ENCODE measurements around the gene SPON1.

The SPON1 gene

DNA sequence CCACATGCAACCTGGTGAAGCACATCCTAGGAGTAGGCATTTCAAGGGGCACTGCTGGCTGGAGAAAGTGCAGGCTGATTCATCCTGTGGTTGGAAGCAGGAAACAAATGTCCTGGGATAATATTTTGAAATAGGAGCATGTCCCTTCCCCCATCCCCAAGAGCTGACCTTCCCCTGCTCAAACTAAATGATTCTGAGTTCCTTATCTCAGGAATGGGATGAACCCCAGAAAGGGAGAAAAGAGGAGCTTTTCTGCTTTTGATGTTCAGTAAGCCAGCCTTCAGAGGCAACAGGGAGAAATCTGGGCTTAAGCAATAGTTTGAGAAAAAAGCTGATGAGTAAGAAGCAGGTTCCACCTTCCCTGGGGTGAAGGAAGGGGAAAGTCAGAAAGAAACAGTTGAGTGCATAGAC lies 19.5 kb upstream of the SPON1 start:
- Histone ChIP-seq H3K4me1 (ENCODE audit: low read length) (no peaks in the 10 kb centered on the region), H4K20me1 (ENCODE audit: insufficient read depth, low read length) (no peaks in the 10 kb centered on the region), H3F3A (ENCODE audit: insufficient read depth, low read length) (no peaks in the 10 kb centered on the region), H3K27ac (ENCODE audit: low read length) (no peak overlapping the region), H3K4me3 (ENCODE audit: low read length) (no peak overlapping the region), H2AFZ (ENCODE audit: low read length) (no peak overlapping the region), H3K36me3 (replicated peaks; ENCODE audit: insufficient read depth, low read length) (no peaks in the 10 kb centered on the region), H3K79me2 (ENCODE audit: low read length) (no peaks in the 10 kb centered on the region), H3K9ac (ENCODE audit: low read length) (no peak overlapping the region), H3K27me3 (replicated peaks; ENCODE audit: insufficient read depth, low read length) (no peaks in the 10 kb centered on the region), H3K4me2 (ENCODE audit: low read depth, low read length) (no peak overlapping the region), H3K9me2 (replicated peaks; ENCODE audit: insufficient read depth, low read length) (no peaks in the 10 kb centered on the region), H3K9me3 (replicated peaks; ENCODE audit: insufficient read depth, low read length) (no peaks in the 10 kb centered on the region)
- TF ChIP-seq, protein P1, sequence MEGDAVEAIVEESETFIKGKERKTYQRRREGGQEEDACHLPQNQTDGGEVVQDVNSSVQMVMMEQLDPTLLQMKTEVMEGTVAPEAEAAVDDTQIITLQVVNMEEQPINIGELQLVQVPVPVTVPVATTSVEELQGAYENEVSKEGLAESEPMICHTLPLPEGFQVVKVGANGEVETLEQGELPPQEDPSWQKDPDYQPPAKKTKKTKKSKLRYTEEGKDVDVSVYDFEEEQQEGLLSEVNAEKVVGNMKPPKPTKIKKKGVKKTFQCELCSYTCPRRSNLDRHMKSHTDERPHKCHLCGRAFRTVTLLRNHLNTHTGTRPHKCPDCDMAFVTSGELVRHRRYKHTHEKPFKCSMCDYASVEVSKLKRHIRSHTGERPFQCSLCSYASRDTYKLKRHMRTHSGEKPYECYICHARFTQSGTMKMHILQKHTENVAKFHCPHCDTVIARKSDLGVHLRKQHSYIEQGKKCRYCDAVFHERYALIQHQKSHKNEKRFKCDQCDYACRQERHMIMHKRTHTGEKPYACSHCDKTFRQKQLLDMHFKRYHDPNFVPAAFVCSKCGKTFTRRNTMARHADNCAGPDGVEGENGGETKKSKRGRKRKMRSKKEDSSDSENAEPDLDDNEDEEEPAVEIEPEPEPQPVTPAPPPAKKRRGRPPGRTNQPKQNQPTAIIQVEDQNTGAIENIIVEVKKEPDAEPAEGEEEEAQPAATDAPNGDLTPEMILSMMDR (IDR thresholded peaks at IDR 0.05; ENCODE audit: low read length) = no peak
- no peak for TF ChIP-seq EZH2phosphoT487 (IDR thresholded peaks at IDR 0.05; ENCODE audit: low read length)
- TF ChIP-seq EZH2 (optimal IDR thresholded peaks at IDR 0.05; ENCODE audit: low read depth, low read length) = no peak
- no peak for DNase-seq

DNA sequence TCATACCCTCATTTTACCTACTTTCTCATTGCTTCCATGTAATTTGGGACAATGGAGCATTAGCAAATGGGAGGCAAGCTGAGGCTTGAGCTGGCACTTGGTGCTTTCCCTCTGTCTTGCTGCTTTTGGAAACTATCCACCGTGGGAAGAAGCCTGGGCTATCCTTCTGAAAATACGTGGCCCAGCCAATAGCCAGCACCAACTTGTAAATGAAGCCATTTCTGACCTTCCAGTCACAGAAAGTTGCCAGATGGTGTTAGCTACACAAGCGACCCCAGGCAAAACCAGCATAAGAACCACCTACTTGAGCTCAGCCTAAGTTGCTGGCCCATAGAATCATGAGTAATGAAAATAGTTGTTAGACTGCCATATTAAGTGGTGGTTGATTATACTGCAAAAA lies 18.5 kb upstream of the SPON1 start:
- no peaks in the 10 kb centered on the region for H3F3A ChIP-seq (ENCODE audit: insufficient read depth, low read length)
- no peaks in the 10 kb centered on the region for H3K4me1 ChIP-seq (ENCODE audit: low read length)
- no peaks in the 10 kb centered on the region for H3K79me2 ChIP-seq (ENCODE audit: low read length)
- no peak overlapping the region for H3K4me3 ChIP-seq (ENCODE audit: low read length)
- no peaks in the 10 kb centered on the region for H4K20me1 ChIP-seq (ENCODE audit: insufficient read depth, low read length)
- TF ChIP-seq, protein P1 (IDR thresholded peaks at IDR 0.05; ENCODE audit: low read length) = no peak
- TF ChIP-seq EZH2phosphoT487 (IDR thresholded peaks at IDR 0.05; ENCODE audit: low read length) = no peak
- TF ChIP-seq EZH2 (optimal IDR thresholded peaks at IDR 0.05; ENCODE audit: low read depth, low read length) = no peak
- no peak for DNase-seq
- H3K36me3 ChIP-seq (replicated peaks; ENCODE audit: insufficient read depth, low read length) = no peaks in the 10 kb centered on the region
- H3K9me3 ChIP-seq (replicated peaks; ENCODE audit: insufficient read depth, low read length) = no peaks in the 10 kb centered on the region
- no peak overlapping the region for H3K4me2 ChIP-seq (ENCODE audit: low read depth, low read length)
- H3K9me2 ChIP-seq (replicated peaks; ENCODE audit: insufficient read depth, low read length) = no peaks in the 10 kb centered on the region
- no peak overlapping the region for H2AFZ ChIP-seq (ENCODE audit: low read length)
- H3K27me3 ChIP-seq (replicated peaks; ENCODE audit: insufficient read depth, low read length) = no peaks in the 10 kb centered on the region
- no peak overlapping the region for H3K27ac ChIP-seq (ENCODE audit: low read length)
- H3K9ac ChIP-seq (ENCODE audit: low read length) = no peak overlapping the region

DNA sequence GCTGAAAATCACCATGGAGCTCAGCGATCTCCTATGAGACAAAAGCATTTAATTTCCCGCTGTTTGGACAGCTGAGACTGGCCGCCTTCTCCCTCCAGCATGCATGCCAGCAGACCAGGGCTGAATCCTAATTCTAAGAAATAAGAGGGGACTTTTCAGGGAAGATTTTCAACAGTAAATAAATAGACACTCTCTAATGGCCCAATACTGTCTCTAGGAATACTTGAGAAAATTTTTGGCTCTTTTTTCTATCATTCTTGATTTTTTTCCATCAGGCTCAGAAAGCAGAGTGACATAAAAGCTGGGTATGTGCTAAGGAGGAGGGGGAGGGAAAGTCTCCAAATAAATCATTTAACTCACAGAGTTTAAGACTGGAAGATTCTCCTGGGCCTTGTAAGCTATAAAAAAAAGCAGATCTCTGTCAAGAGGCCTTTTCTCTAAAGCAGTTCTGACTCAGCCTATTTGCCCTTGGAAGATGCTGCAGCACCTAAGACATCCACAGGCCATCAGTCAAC lies 17.6 kb upstream of the SPON1 start:
- no peak overlapping the region for H2AFZ ChIP-seq (ENCODE audit: low read length)
- H3F3A ChIP-seq (ENCODE audit: insufficient read depth, low read length) = no peaks in the 10 kb centered on the region
- no peak for DNase-seq
- TF ChIP-seq EZH2 (optimal IDR thresholded peaks at IDR 0.05; ENCODE audit: low read depth, low read length) (no peak), EZH2phosphoT487 (IDR thresholded peaks at IDR 0.05; ENCODE audit: low read length) (no peak)
- TF ChIP-seq, protein P1 (IDR thresholded peaks at IDR 0.05; ENCODE audit: low read length) = no peak
- H3K9me3 ChIP-seq (replicated peaks; ENCODE audit: insufficient read depth, low read length) = no peaks in the 10 kb centered on the region
- no peak overlapping the region for H3K9ac ChIP-seq (ENCODE audit: low read length)
- H3K36me3 ChIP-seq (replicated peaks; ENCODE audit: insufficient read depth, low read length) = no peaks in the 10 kb centered on the region
- H3K4me1 ChIP-seq (ENCODE audit: low read length) = no peaks in the 10 kb centered on the region
- H3K27me3 ChIP-seq (replicated peaks; ENCODE audit: insufficient read depth, low read length) = no peaks in the 10 kb centered on the region
- no peaks in the 10 kb centered on the region for H3K9me2 ChIP-seq (replicated peaks; ENCODE audit: insufficient read depth, low read length)
- H3K27ac ChIP-seq (ENCODE audit: low read length) = no peak overlapping the region
- no peak overlapping the region for H3K4me2 ChIP-seq (ENCODE audit: low read depth, low read length)
- H3K79me2 ChIP-seq (ENCODE audit: low read length) = no peaks in the 10 kb centered on the region
- no peaks in the 10 kb centered on the region for H4K20me1 ChIP-seq (ENCODE audit: insufficient read depth, low read length)
- no peak overlapping the region for H3K4me3 ChIP-seq (ENCODE audit: low read length)
